GM19351 (cell line): Measurements from ENCODE around the gene ANKH.
"Not testable (repeated sequence)": the region's sequence is repeated elsewhere in the genome, so short reads cannot be mapped to it uniquely, and the experiment has no call there.

Experiments used
- ATAC-seq: cut with Tn5 transposase; IDR thresholded peaks from one replicate; pipeline ENCODE4 v1.9.1; 2021; ENCODE audit warnings: mild to moderate bottlenecking, moderate library complexity; ENCODE audit not compliant: unreplicated experiment

ANKH gene

GRCh38 chr5:14871214-14872069 is at the start of gene ANKH:
TSS of gene ANKH (minus strand) at chr5:14871778. CDS start at chr5:14871447, 331 bp downstream.
- peak; percentile 84 for ATAC-seq

GRCh38 chr5:14920121-14920520 is 48.5 kb upstream of the ANKH start:
- ATAC-seq = no peak

- not testable (repeated sequence) for ATAC-seq
Observed at GRCh38 chr5:14919106-14919505, 47.5 kb upstream of the ANKH start.

- ATAC-seq = no peak
Observed at GRCh38 chr5:14917719-14918118, 46.1 kb upstream of the ANKH start.

GRCh38 chr5:14915291-14915952 is 43.8 kb upstream of the ANKH start:
- ATAC-seq = no peak

GRCh38 chr5:14914623-14915260 is 43.2 kb upstream of the ANKH start:
- ATAC-seq = no peak

GRCh38 chr5:14914193-14914592 is 42.6 kb upstream of the ANKH start:
- ATAC-seq = no peak

GRCh38 chr5:14913096-14913495 is 41.5 kb upstream of the ANKH start:
- no peak for ATAC-seq

GRCh38 chr5:14912206-14912605 is 40.6 kb upstream of the ANKH start:
- ATAC-seq = no peak

GRCh38 chr5:14909369-14909768 is 37.8 kb upstream of the ANKH start:
- ATAC-seq = no peak

- ATAC-seq = no peak
Observed at GRCh38 chr5:14908172-14908571, 36.6 kb upstream of the ANKH start.

- no peak for ATAC-seq
Observed at GRCh38 chr5:14906628-14907027, 35.0 kb upstream of the ANKH start.

GRCh38 chr5:14902826-14903560 is 31.4 kb upstream of the ANKH start:
- ATAC-seq = no peak

GRCh38 chr5:14901462-14902051 is 30.0 kb upstream of the ANKH start:
- no peak for ATAC-seq

- no peak for ATAC-seq
Observed at GRCh38 chr5:14900693-14901461, 29.3 kb upstream of the ANKH start.

GRCh38 chr5:14896131-14896530 is 24.6 kb upstream of the ANKH start:
- no peak for ATAC-seq

- ATAC-seq = no peak
Observed at GRCh38 chr5:14895301-14895700, 23.7 kb upstream of the ANKH start.

- ATAC-seq = no peak
Observed at GRCh38 chr5:14894748-14895147, 23.2 kb upstream of the ANKH start.

- no peak for ATAC-seq
Observed at GRCh38 chr5:14893381-14893780, 21.8 kb upstream of the ANKH start.

- no peak for ATAC-seq
Observed at GRCh38 chr5:14890846-14891245, 19.3 kb upstream of the ANKH start.
